ENCODE measurements around the gene ANKRD28.
A peak's percentile ranks its signal among the peaks of the same experiment; 100 is the strongest.

ANKRD28 gene

GRCh38 chr3:15723624-15723884 is 74.2 kb downstream of the ANKRD28 start:
- DNase-seq (ENCODE audit: low read depth in 2 of 2) = no peak

- no peak for DNase-seq (ENCODE audit: low read depth in 2 of 2)
Observed at GRCh38 chr3:15722877-15723623, 74.7 kb downstream of the ANKRD28 start.

- DNase-seq (ENCODE audit: low read depth in 2 of 2) = no peak
Observed at GRCh38 chr3:15716178-15716577, 81.6 kb downstream of the ANKRD28 start.

- no peak for DNase-seq (ENCODE audit: low read depth in 2 of 2)
Observed at GRCh38 chr3:15714448-15714847, 83.3 kb downstream of the ANKRD28 start.

- DNase-seq (ENCODE audit: low read depth in 2 of 2) = no peak
Observed at GRCh38 chr3:15713364-15713763, 84.4 kb downstream of the ANKRD28 start.

DNA sequence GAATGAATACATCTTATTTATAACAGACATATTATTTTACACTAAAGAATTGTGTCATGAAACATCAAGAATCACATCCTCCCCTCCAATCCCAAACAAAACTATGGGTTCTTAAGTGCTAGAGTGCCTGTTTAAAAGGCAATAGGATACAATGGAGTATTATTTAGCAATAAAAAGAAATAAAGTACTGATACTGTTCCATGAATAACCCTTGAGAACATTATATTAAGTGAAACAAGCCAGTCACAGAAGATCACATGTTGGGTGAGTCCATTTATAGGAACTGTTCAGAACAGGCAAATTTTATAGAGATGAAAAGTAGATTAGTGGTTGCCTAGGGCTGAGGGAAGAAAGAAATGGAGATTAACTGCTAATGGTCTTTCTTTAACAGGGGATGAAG is 86.5 kb downstream of the ANKRD28 start:
- DNase-seq (ENCODE audit: low read depth in 2 of 2) = no peak

DNA sequence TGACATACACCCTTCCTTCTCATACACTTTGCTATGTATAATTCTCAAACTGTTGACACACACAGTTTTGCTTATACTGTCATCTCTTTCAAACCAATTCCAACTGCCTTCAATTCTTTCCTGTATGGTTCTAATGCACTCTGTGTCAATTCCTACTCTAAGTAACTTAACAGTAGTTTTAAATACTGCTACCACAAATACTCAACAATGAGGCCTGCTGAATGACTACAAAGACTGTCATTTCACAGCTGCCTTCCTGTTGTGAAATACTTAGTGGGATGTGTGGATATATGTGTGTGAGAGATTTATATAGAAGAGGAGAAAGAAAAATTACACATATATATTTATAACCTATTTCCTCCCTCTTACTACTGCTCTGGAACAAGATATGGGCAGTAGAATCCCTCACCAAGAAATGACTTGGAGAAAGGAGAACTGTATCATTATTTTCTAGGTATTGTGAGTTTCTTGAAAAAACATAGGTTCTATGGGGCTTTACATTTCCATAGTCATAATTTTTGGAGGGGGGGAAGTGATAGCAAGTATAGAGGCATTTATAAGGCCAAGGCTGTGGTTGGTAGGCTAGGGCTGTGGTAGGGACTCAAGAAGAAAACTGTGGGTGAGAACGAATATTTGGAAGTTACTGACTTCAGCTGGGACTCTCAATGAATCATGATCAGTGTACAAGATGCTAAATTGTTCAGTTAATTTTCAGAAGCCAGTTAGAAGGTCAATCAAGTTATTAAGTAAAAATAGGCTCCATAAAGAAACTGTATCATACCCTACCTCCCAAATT is 88.7 kb downstream of the ANKRD28 start:
- DNase-seq (ENCODE audit: low read depth in 2 of 2) = peak; percentile 36 to 44

DNA sequence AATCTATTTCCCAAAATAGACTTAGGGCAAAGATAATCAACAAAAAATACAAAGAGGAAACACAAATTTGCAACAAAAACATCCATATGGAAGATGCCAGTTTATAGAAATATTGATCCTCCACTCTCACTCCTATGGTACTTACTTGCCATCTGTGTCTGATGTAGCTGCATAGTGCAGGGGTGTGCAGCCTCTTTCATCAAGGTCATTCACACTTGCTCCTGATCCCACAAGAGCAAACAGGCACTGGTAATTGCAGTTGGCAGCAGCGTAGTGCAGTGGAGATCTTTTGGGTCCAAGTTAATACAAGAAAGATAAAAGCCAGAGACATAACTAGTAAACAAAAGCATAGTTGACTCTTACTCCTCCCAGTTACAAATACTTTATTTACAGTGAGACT is 90.0 kb downstream of the ANKRD28 start:
- no peak for DNase-seq (ENCODE audit: low read depth in 2 of 2)

GRCh38 chr3:15703346-15703745 is 94.4 kb downstream of the ANKRD28 start:
- no peak for DNase-seq (ENCODE audit: low read depth in 2 of 2)

DNA sequence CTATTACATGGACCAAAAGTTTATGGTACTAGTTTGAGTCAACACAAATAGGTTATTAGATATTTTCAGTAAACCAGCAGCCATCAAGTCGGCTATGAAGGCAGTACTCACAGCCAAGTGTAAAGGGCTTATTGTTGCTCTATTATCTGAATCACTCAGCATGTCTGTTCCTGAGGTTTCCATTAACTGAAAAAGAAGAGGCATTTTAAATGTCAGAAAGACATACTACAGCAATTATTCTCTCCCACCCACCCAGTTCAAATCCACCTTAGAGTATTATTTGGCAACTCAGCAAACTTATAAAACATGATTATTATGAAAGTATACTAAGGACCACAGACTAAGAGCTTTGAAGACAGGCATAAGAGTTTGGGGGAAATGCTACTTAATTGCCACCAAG is 103.2 kb downstream of the ANKRD28 start:
- DNase-seq (ENCODE audit: low read depth in 2 of 2) = no peak

DNA sequence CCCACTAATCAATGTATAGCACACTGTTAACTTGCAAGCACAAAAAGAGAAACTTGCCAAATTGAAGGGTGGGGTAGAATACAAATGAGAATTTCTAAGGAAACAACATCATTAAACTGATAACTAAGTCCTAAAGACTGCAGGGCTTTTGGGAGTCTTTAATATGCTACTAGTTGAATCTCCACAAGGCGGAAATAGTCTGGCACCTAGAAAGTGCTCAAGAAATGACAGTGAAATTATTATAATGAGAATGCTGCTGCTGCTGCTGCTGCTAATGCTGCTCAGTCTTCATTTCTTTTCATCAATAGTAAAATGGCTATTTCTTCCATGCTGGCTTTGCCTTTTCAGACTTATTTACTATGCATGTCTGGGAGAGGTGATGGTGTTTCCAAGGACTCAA is 104.4 kb downstream of the ANKRD28 start:
- no peak for DNase-seq (ENCODE audit: low read depth in 2 of 2)

DNA sequence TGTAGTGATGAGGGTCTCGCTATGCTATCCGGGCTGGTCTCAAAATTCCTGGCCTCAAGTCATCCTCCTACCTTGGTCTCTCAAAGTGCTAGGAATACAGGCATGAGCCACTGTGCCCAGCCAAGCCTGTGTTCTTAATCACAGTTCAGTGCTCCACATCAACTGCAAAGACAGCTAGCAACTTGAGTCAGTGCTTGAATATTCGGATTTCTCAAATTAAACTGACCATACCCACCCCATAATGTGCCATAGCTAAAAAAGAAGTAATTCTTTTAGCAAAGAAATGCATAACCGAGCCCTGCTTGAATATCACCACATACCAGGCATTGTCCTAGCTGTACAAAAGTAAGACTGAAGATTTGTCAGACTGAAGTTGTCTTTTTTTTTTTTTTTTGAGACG is 107.0 kb downstream of the ANKRD28 start:
- no peak for DNase-seq (ENCODE audit: low read depth in 2 of 2)

DNA sequence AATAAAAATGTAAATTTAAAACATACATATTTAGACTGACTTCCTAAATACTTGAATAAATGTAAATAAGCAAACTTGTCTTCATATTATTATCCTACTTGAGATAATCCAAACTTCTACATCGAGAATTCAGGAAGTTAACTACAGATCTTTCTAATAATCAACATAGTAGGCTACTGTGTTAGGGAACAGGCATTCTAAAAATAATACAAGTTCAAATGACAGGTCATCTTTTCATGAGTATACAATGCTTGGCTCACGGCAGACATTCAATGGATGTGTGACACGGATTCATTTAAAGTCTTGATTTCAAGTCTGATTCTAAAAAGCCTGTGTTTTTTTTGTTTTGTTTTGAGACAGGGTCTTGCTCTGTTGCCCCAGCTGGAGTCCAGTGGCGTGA is 107.5 kb downstream of the ANKRD28 start:
- no peak for DNase-seq (ENCODE audit: low read depth in 2 of 2)

DNA sequence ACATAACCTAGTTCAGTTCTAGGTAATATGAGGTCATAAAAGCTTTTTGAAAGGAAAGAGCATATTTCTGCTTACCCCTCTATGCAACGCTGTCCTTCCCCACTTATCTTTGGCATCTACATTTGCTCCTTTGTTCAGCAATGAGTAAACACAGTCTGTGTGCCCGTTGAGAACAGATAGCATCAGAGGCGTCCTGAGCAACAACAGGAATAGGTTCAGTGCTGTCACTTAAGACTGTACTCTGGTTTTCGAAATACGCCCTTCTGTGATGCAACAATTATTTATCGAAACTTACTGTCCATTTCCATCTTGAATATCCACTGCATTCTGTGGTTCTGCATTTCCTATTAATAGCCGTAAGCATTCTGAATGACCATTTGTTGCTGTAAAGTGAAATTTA is 111.9 kb downstream of the ANKRD28 start:
- no peak for DNase-seq (ENCODE audit: low read depth in 2 of 2)

DNA sequence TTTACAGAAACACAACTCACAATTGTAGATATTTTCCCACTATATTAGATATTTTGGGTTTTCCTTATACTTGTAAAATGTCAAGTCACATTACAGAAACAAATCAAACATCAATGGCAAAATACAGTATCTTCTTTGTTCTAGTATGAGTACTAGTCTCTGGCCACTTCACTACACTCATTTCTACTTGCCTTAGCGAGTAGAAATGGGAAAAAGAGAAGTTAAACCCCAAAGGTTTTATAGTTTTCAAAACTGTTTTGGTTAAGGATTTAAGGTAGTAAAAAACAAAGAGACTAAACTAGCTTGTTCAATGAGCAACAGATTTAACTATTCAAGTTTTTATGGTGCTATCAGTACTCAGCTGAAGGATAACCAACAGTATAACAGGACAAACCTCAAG is 114.5 kb downstream of the ANKRD28 start:
- DNase-seq (ENCODE audit: low read depth in 2 of 2) = no peak

DNA sequence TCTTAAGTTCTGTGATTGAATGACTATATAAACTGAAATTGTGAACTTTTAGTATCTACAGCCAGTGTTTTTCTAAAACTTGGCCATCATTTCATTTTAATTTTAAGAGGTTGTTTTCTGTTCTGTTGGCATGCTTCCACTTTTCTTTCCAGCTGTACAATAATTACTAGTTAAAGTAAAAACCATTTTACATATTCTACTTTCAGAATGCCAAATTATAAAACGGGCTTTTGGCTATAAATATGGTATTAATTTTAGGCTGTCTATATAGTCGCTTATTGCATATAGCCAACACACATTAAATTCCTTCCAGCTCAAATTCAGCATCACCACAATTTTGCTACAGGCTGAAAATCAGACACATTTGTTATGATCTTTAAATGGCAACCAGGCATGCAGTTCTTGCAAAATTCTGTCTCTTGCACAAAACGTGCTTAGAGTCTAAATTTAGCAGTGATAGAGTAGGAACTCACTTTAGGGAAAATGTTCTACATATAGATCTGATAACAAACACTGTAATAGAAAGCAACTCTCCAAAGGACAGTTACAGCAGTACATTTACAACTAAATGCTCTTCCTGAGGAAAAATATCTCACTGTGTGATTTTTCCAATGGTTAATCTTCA is 115.1 kb downstream of the ANKRD28 start:
- peak; percentile 43 to 58 for DNase-seq (ENCODE audit: low read depth in 2 of 2)

GRCh38 chr3:15681668-15682067 is 116.1 kb downstream of the ANKRD28 start:
- no peak for DNase-seq (ENCODE audit: low read depth in 2 of 2)

DNA sequence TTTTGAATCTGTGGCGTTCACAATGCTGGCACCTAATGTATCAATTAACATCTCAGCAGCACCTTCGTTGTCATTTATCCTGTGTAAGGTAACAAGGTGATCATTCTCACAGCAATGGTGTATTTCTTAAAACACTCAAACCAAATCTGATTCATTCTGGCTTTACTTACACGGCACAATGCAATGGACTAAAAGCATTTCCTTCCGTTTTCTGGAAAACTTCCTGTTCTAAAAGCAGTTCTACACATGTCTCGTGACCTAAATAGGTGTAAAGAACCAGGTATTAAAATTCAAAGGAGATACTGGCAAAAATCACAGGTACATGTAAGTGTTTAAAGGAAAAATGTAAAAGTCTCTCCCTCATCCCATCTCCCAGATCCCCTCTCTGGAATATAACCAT is 118.5 kb downstream of the ANKRD28 start:
- no peak for DNase-seq (ENCODE audit: low read depth in 2 of 2)

- no peak for DNase-seq (ENCODE audit: low read depth in 2 of 2)
Observed at GRCh38 chr3:15676259-15676658, 121.5 kb downstream of the ANKRD28 start.

- no peak for DNase-seq (ENCODE audit: low read depth in 2 of 2)
Observed at GRCh38 chr3:15673536-15673935, 124.2 kb downstream of the ANKRD28 start.

DNA sequence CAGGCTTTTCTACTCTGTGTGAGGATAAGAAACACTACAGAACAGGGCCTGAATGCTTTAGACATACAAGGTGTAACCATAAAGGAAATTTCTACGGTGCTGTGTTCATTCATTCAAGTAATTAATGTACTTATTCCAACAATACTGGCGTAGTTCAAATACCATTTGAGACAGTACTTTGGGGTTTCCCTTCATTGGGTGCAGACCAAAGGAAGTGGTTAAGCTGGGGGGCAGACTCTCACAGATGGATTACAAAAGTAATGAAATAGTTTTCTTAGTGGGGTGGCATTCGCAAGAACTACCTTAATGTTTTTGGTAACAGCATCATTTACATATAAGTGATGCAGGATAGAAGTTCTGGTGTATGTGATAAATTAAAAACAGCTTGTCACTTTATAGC is 130.3 kb downstream of the ANKRD28 start:
- DNase-seq (ENCODE audit: low read depth in 2 of 2) = no peak

DNA sequence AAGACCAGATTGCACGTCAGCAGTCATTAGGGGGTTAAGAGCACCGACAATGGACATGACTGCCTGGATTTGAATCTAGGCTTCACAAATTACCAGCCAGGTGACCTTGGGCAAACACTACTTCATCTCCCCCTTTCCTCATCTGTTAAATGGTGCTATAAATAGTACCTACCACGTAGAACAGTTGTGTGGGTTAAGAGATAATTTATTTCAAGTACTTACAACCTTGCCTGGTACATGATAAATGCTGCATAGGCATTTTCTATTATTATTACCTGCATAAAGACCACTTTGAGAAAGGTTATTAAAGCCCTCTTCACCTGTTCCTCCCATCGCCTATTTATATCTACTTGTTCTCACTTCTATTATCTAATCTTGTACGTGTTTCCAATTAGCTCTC is 131.5 kb downstream of the ANKRD28 start:
- no peak for DNase-seq (ENCODE audit: low read depth in 2 of 2)

GRCh38 chr3:15665510-15666150 is 132.1 kb downstream of the ANKRD28 start:
- no peak for DNase-seq (ENCODE audit: low read depth in 2 of 2)

All from fibroblast of skin of left biceps (primary cell).